GM21526 (cell line): ENCODE results near the gene NELL2.
"Not testable (repeated sequence)": the region's sequence is repeated elsewhere in the genome, so short reads cannot be mapped to it uniquely, and the experiment has no call there.

Source experiments
- ATAC-seq: cut with Tn5 transposase; IDR thresholded peaks from one replicate; pipeline ENCODE4 v1.9.1; 2021; ENCODE audit warnings: moderate library complexity; ENCODE audit not compliant: unreplicated experiment, low FRiP score

Gene NELL2

DNA sequence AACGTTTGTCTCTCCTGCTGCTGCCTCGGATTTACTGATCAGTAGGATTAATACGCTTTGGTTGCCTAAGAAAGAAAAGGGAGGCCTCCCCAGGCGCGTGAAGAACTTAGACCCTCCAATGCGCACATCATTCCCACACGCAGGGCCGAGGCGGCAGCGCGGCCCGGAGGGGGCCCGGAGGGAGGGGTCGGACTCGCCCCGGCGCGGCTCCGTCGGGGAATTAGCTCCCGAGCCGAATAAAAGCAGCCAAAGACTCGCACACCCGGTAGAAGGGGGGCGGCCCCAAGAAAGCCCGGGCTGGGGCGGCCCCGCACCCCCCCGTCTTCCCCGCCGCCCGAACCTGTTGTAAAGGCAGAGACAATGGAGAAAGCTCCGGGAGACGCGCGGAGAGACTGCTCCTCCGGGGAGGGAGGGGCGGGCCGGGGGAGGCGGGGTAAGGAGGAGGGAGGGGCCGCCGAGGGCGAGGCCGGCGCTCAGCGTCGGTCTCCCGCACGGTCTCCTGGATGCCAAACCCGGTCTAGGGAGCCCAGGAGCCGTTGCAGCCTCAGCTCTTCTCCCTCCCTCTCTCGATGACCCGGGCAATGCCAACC lies at the start of gene NELL2:
Gene NELL2, minus strand, starts transcription at position 362 of the 590 bp plus-strand sequence. CDS start 446 bp downstream, outside the sequence.
- ATAC-seq, result peak; percentile 69

DNA sequence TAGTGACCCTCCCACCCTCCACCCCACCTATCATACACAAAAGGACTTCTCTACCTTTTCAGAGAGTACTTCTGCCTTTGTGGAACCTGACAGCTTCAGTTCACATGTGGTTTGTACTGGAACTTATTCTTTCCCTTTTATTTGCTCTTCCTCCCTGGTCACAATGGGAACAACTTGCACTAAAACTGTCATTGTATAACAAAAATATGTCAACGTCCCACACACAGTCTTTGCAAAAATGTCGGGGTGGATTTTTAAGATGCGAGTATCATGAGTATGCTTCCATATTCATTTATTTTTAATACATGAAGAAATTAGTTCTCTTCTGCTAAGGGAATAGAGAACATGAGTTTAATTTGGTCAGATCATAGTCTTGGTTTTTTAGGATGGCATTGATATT lies 45.6 kb upstream of the NELL2 start:
- no peak for ATAC-seq

DNA sequence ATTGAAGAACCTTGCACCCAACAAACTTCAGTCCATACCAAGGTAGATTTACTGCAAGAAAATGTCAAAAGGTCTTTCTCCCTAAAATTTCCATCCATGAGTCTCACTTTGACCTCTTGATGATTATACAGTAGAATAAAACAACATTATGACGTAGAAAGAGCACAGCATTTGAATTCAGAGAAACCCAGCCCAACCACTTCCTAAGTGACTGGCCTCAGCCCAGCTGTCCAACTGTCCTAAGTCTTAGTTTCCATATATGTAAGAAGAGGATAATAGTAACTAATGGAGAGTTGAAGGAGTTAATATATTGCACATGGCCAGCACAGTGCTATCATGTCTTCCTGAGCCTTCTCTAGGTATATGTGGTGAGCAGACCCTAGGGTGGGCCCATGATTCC lies 41.0 kb upstream of the NELL2 start:
- no peak for ATAC-seq

DNA sequence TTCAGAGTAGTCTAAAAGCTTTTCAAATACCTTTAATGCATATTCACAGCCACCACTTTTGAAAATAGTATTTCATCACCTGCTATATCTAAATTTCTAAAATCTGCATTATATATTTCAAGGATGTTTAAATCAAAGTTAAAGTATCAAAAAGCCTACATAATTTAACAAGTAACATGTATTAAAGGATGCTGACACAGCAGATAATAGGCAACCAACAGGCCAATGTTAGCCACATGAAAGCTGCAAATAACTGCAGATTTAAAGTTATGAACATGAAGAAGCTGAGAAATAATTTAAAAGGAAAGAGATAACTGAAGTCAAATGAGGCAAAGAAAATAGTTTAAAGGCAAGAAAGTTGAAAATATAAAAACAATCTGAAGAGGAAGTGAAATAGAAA lies 39.8 kb upstream of the NELL2 start:
- no peak for ATAC-seq

DNA sequence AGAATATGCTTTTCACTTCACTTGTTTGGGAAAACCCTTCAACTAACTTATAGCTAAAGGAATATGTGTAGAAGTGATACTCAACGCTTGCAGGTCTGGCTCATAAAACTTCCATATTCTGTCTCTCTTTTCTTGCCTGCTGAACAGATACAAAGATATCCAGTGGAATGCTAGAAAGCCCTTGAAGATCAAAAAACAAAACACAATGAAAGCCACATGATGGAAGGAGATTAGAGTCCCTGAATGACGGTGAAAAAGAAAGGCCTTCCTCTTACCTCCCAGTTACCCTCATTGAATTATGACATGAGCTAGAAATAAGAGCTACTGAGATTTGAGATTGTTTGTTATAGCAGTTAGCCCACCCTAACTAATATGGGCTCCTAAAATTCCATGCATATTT lies 28.2 kb upstream of the NELL2 start:
- no peak for ATAC-seq

DNA sequence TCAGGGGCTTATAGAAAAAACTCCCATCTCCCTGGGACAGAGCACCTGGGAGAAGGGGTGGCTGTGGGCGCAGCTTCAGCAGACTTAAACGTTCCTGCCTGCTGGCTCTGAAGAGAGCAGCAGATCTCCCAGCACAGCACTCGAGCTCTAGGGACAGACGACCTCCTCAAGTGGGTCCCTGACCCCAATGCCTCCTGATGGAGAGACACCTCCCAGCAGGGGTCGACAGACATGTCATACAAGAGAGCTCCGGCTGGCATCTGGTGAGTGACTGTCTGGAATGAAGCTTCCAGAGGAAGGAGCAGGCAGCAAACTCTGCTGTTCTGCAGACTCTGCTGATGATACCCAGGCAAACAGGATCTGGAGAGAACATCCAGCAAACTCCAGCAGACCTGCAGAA lies 22.0 kb upstream of the NELL2 start:
- not testable (repeated sequence) for ATAC-seq

DNA sequence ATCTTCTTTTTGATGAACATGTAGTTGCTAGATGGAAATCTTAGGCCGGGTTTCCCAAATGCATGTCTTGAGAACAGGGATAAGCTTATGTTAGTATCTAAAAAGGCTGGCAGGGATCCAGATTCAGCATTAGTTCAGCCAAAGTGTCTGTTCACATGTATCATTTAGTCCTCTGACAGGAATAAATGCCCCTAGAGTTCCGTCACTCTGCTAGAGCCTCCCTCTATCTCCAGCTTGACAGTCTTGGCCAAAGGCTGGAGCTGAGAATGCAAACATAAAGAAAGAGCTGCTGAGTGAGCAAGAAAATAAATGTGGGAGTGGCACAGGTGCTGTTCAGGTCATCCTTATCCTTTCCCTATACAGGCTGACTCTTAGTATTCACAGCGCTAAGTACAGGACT lies 13.8 kb upstream of the NELL2 start:
- ATAC-seq, result no peak

DNA sequence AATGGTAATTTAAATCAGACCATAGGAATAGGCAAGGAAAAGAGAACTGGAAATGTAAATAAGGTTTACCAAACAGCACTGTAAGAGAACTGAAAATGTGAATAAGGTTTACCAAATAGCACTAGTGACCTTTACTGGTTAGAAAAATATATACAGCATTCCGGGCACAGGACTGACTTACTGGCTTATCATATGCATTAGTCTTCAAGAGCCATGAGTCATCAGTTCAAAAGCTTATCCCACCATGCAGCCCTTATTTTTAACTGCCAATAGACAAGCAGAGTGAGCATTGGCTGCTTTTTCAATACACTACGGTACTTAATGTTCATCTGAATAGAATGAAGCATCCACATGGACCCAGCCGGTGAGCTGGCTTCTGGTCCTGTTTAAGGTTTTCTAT lies 13.0 kb upstream of the NELL2 start:
- no peak for ATAC-seq

DNA sequence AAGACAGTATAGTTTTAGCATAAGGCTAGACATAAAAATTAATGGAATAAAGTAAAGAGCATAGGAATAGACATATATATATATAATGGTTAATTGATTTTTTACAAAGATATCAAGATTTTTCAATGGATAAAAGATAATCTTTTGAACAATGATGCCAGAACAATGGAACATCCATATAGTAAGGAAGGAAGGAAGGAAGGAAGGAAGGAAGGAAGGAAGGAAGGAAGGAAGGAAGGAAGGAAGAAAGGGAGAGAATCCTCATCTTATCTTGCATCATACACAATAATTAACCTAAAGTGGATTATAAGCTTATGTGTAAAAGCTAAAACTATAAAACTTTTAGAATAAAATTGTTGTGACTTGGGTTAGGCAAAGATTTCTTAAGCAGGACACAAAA lies 9.8 kb upstream of the NELL2 start:
- ATAC-seq, result no peak

DNA sequence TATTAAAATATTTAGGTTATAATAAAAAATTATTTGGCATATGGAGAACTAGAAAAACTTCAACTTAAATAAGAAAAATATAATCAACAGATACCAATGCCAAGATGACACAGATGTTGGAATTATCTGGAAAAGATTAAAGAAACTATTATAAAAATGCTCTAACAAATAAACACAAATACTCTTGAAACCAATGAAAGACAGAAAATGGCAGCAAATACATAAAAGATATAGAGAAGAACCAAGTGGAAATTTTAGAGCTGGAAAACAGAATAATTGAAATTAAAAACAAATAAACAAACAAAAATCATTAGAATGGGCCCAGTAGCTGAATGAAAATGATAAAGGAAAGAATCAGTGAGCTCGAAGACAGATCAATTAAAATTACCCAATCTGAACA lies 5.1 kb upstream of the NELL2 start:
- no peak for ATAC-seq

DNA sequence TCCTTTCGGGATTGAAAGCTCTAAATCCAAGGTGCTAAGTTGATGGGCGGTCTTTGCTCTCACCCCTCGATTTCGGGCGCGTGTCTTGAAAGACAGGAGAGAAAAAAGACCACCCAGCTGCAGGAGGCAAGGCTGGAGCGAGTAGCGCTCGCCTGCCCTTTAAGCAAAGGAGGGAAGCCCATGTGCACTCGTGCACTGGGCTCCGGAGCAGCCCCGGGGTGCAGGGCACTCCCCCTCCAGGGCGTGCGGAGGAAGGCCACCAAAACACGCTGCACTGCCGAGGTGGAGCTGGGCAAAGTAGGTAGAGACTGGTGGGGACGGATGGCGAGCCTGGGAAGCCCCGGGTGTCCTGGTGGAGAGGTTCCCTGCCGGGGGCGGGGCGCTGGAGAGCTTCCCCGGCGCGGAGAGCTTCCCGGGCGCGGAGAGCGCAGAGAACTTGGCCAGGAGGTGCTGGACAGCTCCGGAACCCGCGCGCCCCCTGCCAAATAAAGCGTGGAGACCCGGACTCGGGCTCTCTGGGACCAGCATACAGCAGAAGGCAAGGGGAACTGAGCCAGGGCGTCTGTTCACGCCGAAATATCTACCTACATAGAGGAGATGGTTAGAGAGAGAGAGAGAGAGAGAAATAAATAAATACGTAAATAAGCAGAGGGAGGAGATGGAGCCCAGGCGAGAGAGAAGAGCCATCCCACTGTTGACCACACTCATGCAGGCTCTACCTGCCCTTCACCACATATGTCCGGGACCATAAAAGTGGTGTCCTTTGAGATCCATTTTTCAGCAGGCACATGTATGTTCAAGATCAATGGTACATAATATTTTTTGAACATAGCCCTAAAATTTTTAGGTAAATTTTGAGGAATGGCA lies 662 bp upstream of the NELL2 start:
- peak; percentile 48 for ATAC-seq

DNA sequence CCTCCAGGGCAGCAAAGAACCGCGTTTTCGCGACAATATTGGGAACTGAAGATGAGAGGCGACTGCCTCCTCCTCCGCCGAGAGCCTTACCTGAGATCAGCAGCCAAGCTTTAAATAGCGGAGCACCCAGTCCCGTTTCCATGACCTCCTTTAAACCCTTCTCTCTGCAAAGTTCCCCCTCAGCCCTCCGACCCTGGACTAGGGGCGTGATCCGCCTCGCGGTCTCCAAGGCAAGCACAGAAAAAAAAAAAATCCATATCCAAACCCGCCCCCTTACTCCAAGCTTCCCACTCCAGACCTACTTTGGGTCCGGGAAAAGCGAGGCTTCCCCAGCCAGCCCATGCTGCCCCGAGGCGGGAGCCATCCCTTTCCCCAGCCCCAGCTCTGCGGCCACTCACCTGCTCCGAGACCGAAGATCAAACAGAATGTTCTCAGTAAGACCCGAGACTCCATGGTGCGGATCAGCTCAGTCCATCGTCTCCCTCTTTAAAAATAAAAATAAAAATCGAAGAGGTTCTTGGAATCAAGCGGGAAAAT lies 630 bp downstream of the NELL2 start:
- peak; percentile 12 for ATAC-seq

DNA sequence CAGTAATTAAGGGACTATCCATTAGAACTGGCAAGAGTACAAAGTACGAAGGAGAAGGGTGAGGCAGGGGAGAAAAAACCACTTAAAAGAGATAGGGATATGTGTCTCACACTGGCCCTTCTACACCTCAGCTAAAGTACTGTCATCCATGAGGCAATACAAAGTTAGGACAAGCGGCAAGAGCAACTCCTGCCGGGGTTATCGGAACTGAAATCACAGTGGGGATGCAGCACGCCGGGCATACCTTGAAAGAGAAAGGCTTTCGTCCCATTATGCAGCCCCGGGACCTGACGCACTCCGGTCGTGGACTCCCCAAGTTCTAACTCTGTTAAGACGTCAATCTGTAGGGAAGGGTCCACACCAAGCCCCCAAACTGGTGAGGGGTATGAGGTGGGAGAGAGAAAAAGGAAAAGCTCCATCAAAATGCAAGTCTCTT lies 1.1 kb downstream of the NELL2 start:
- no peak for ATAC-seq

DNA sequence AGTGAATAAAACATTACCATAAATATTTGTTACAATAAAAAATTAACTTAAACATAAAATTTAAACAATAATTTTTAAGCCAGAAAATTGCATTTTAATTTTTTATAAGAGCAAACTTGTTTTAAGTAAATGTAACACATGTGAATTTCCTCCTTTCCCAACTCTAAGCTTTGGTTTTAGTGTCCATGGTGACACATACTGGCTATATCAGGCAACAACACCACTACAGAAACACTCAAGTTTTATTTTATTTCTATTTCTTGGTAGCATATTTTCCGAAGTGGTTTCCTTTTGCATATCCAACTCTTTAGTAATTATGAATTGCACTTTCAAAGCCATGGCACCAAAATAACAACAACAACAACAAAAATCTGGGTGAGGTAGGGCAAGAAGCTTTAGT lies 2.2 kb downstream of the NELL2 start:
- ATAC-seq, result no peak

DNA sequence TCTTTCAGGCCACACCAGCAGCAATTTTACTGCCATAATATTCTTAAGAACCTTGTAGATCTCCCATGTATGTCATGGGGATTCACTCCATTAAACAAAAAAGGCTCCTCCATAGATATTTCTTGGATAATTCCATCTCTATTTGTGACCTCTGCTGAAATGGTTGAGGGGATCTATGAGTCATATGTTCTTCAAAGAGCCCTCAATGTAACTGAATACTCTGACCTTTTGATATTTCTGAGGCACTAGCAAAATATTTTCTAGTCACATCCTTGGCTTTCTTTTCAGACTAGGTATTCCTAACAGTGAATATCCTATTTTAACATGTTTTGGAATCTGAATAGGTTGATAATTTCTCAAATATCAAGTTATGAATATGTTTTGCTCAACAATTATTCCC lies 6.6 kb downstream of the NELL2 start:
- no peak for ATAC-seq

DNA sequence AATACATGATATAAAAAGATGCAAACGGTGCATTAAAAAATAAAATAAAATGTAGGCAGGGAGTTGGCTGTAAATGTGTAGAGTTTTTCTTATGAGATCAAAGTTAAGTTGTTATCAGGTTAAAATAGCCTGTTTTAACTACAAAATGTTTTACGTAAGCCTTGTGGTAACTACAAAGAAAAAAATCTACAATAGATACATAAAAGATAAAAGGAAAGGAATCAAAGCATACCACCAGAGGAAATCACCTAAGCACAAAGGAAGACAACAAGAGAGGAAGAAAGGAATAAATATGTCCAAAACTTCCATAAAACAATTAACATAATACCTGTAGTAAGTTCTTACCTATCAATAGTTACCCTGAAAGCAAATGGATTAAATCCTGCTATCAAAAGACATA lies 12.2 kb downstream of the NELL2 start:
- ATAC-seq, result no peak

DNA sequence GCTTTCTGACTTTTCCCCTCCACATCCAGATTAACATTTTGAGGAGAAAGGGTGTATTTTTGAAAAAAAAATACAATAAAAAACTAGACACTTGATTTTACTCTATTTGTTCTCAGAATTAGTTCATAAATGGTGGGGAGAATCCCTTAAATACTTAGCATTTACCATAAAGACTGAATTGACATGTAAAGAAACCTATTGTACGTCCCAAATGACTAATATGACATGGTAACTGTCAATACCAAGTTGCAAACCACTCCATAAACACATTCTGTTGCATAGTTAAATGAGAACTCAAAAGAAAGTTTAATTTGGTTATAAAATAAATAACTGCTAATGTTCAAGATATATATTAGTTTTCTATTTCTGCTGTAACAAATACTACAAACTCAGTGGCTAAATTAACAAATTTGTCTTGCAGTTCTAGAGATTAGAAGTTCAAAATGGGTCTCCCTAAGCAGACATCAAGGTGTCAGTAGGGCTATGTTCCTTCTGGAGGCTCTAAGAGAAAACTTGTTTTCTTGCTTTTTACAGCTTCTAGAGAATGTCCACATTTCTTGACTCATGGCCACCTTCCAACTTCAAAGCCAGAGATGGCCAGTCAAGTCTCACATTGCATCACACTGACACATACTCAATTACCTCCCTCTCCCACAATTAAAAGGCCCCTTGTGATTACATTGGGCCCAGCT lies 16.0 kb downstream of the NELL2 start:
- no peak for ATAC-seq

DNA sequence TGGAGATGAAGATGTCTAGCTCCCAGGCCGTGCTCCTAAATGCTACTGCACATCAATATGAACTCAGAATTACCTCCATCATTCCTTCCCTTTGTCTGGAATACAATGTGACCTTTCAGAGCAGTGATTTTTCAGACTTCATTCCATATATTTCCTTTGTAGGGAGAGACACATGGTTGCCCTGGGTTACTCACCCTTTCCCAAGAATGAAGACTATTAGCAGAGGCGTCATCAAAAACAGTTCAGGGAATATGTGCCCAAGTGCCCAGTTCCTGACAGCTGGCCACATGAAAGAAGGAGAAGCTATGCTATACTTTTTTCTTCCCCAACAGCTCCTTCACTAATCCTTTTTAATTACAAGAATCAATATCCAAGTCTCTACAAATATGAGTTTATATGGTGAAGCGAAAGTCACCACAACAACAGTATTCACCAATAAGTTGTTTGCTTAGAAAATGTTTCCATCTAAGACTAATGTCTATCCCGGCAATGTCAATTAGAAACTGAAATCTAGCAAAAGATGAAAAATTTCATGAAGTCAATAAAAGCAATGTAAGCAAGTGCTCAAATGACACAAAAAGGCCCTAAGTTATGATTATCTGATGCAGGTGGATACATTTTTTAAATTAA lies 17.8 kb downstream of the NELL2 start:
- no peak for ATAC-seq

DNA sequence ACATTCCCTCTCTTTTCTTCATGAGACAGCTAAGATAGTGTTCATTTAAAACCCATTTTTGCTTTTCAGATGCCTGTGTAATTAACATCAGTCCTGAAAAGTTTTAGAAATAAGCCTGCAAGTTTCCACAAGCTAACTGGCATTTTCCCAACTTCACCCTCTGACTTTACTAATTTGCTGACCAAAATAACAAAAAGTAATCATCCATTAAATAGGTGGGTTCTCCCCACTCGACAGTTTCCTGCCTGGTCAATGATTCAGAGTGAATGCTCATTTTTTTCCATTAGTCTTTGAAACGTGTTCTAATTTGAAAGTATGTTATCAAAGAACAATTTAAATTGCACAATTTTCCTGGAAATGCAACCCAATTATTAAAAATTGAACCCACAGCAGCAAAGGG lies 23.6 kb downstream of the NELL2 start:
- ATAC-seq, result no peak

DNA sequence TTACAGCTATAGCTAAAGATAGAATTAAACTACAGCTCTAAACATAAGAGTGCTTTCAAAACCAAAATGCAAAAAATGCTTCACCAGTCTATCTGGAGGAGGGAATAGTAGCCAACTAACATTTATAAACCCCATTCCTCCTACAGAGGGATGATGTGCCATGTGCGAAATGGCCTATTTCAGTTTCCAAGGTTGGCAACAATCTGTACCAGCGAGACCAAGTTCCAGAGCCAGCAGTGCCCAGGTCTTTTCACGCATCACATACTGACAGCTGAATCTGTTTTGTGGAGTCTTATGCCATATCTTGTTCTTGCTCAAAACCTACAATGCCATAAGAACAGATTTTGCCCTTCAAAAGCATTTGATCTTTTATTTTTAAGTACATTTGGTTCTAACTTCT lies 24.5 kb downstream of the NELL2 start:
- no peak for ATAC-seq

DNA sequence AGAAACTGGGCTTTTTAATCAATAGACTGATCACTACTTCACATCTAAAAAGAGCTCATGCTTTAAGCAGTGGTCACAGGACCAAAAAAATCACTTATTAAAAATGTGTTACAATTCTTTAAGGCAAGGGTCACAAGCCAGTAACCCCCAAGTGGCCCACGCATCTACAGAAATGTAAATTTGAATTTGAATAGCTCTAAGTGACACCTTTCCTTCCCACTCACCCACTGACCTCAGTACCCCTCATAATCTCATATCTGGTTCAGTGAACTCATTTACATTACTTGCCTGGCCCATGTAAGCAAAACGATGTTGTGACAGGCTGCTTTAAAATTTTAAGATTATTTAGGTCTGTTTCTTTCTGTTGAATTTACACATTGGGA lies 27.4 kb downstream of the NELL2 start:
- ATAC-seq, result peak; percentile 58
